ENCODE results near the gene ZNF777.

The ZNF777 gene

GRCh38 chr7:149427096-149427680, 33.7 kb downstream of the ZNF777 start:
- TF ChIP-seq, protein P1, sequence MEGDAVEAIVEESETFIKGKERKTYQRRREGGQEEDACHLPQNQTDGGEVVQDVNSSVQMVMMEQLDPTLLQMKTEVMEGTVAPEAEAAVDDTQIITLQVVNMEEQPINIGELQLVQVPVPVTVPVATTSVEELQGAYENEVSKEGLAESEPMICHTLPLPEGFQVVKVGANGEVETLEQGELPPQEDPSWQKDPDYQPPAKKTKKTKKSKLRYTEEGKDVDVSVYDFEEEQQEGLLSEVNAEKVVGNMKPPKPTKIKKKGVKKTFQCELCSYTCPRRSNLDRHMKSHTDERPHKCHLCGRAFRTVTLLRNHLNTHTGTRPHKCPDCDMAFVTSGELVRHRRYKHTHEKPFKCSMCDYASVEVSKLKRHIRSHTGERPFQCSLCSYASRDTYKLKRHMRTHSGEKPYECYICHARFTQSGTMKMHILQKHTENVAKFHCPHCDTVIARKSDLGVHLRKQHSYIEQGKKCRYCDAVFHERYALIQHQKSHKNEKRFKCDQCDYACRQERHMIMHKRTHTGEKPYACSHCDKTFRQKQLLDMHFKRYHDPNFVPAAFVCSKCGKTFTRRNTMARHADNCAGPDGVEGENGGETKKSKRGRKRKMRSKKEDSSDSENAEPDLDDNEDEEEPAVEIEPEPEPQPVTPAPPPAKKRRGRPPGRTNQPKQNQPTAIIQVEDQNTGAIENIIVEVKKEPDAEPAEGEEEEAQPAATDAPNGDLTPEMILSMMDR (IDR thresholded peaks at IDR 0.05; ENCODE audit: low read depth, low read length, missing control alignments), result no peak
- no peak overlapping the region for H3K4me3 ChIP-seq (ENCODE audit: low read depth, low read length)
- DNase-seq (ENCODE audit: low read depth), result no peak

- no peak overlapping the region for H3K4me3 ChIP-seq (ENCODE audit: low read depth, low read length)
- DNase-seq (ENCODE audit: low read depth), result no peak
- TF ChIP-seq, protein P1 (IDR thresholded peaks at IDR 0.05; ENCODE audit: low read depth, low read length, missing control alignments), result no peak
Measured at GRCh38 chr7:149423449-149424110, 37.3 kb downstream of the ZNF777 start.

DNA sequence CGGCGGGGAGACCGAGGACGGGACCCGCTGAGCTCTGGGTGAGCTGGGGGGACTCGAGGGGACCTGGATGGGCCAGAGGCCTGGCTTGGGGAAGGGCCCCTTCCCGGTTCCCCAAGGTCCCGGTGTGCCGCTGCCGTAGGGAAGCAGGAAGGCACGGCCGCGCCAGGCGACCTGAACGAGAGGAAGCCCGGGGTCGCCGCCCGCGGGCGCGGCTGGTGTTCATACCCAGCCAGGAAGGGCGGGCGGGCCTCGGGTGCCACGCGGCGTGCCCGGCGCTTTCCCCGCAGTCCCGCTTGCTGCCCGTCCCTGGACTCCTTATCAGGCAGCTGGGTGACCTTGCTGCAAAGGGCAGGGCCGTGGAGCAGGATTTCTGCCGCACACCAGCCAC, 38.0 kb downstream of the ZNF777 start:
- peak overlapping the region; percentile 32 for H3K4me3 ChIP-seq (ENCODE audit: low read depth, low read length)
- DNase-seq (ENCODE audit: low read depth), result no peak

DNA sequence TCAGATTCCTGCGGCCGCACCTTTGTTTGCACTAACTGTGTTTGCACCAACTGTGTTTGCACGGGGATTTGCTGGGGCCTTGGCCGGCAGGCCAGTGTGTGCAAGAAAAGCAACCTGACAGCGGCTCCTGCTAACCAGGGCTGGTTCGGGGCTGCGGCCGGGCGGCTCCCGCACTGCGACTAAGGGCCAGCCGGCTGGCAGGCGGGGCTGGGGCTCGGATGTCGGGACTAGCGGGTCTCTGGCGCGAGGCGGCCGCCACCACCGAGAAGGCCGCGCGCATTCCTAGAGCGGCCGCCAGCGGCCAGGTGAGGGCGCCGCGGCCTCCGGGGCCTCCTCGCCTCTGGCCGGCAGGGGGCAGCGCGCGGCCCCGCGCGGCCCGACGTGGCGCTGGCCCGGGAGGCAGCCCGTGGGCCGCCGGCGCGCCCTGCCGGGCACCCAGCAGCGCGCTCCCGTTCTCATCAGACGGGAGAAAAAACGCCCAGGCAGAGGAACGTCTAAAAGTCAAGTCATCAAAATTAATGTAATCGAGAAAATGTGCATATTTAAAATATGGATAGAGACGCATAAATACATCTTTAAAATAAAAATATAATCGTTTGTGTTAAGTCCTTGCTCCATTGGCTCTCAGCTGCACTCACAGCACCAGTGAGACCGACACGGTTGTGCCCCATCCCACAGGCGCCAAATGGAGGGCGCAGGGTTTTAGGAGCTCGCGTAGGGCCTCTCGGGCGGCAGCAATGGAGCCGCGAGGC, 38.5 kb downstream of the ZNF777 start:
- peak; percentile 49 for DNase-seq (ENCODE audit: low read depth)
- H3K4me3 ChIP-seq (ENCODE audit: low read depth, low read length), result peak overlapping the region; percentile 55
- TF ChIP-seq, protein P1 (IDR thresholded peaks at IDR 0.05; ENCODE audit: low read depth, low read length, missing control alignments), result peak; percentile 61

More for the DNA sequence above, 38.0 kb downstream of the ZNF777 start:
- TF ChIP-seq, protein P1 (IDR thresholded peaks at IDR 0.05; ENCODE audit: low read depth, low read length, missing control alignments), result no peak

GRCh38 chr7:149420006-149420405, 40.9 kb downstream of the ZNF777 start:
- TF ChIP-seq, protein P1 (IDR thresholded peaks at IDR 0.05; ENCODE audit: low read depth, low read length, missing control alignments), result no peak
- no peak overlapping the region for H3K4me3 ChIP-seq (ENCODE audit: low read depth, low read length)

DNA sequence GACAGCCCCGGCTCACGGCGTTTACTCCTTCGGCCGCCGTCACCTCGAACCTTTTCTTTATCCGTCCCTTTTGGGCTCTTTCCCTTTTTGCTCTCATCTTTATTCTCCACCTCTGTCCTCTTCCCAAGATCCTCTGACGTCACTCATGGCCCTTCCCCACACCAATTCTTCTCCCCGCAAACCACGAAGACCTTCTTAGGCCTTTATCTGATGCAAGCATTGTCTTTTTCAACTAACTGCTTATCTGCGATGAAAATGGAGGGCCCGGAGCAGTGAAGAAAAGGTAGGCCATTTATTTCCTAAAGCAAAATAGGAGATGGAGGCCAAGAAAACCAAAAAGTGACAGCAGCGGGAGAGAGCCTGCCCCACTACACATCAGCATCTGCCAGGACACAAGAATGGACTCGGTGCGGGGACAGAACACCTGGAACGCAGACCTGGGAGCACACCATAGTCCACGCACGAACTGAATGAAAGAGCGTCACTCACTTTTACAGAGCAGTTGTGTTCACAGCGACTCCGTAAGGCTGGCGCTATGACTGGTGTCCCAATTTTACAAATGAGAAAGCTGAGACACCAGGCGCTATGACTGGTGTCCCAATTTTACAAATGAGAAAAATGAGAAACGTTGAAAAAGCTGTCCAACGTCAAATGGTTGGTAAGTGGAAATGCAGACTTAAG, 45.3 kb downstream of the ZNF777 start:
- TF ChIP-seq, protein P1 (IDR thresholded peaks at IDR 0.05; ENCODE audit: low read depth, low read length, missing control alignments), result no peak
- no peak overlapping the region; the same call in 1 of the 2 replicates for H3K4me3 ChIP-seq (ENCODE audit: low read depth, low read length)
- no peak for DNase-seq (ENCODE audit: low read depth)

More at GRCh38 chr7:149420006-149420405, 40.9 kb downstream of the ZNF777 start:
- no peak for DNase-seq (ENCODE audit: low read depth)
